ENCODE results near the gene ACOT9. TPM values are rescaled to one million over a fixed set of nuclear protein-coding genes. Genes with fewer than 3 reads are reported as not detected.

The ACOT9 gene
- total and polyA plus RNA-seq, 10 of the 15 experiments (the other 5 are each of a cell fraction or from before 2014, with no cell fraction given): 17.4 to 42.5 (median 23.3) TPM

DNA sequence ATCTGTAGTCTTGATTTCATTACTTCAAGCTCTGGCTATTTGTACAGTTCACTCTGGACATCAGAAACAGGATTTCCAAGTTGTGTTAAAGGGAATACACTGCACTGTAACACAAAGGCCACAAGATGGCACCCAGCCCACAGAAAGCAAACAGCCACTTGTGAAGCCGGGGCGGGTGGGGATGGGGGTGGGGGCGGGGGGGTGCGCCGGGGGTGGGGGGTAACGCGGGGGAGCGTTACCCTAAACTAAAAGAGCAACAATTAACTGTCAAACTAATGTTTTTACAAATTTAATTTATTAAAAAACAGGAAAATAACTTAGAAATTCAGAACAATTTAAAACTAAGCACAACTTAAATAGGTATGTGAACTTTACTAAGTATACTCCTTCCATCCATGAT, 48.5 kb downstream of the ACOT9 start:
- 4% methylated on average over 8 of the region's 8 CpGs for WGBS (ENCODE audit: insufficient coverage, insufficient replicate concordance, low lambda C conversion rate, missing lambda C conversion rate)
- CTCF ChIA-PET: interaction anchor here (0.6 to 11.3 kb wide), 5 partner anchors 87 to 359 kb away, joined by 4 to 154 read pairs (median 4); no protein-coding TSS in a partner anchor

More for the DNA sequence above, 48.5 kb downstream of the ACOT9 start:
- BruUV-seq (replicated peaks): no TSS peak
- RAD21 ChIA-PET (ENCODE audit: unreplicated experiment): interaction anchor here (0.6 to 5.4 kb wide), 4 partner anchors 12 to 546 kb away, joined by 3 to 59 read pairs (median 3); no protein-coding TSS in a partner anchor
- TF ChIP-seq RAD21 (IDR thresholded peaks at IDR 0.05; ENCODE audit: insufficient read depth, low read depth, low read length): peak; percentile 76
- TF ChIP-seq, protein P1, sequence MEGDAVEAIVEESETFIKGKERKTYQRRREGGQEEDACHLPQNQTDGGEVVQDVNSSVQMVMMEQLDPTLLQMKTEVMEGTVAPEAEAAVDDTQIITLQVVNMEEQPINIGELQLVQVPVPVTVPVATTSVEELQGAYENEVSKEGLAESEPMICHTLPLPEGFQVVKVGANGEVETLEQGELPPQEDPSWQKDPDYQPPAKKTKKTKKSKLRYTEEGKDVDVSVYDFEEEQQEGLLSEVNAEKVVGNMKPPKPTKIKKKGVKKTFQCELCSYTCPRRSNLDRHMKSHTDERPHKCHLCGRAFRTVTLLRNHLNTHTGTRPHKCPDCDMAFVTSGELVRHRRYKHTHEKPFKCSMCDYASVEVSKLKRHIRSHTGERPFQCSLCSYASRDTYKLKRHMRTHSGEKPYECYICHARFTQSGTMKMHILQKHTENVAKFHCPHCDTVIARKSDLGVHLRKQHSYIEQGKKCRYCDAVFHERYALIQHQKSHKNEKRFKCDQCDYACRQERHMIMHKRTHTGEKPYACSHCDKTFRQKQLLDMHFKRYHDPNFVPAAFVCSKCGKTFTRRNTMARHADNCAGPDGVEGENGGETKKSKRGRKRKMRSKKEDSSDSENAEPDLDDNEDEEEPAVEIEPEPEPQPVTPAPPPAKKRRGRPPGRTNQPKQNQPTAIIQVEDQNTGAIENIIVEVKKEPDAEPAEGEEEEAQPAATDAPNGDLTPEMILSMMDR (IDR thresholded peaks at IDR 0.05 in 2 of 3, conservative IDR thresholded peaks at IDR 0.05 in 1 of 3; ENCODE audit: control insufficient read depth in 2 of 3, extremely low read depth in 1 of 3, insufficient read depth in 1 of 3, low read depth in 3 of 3, low read length in 3 of 3): peak; percentile 37 to 70 (median 63); a peak in 5 of 6 replicates
- TF ChIP-seq SMC3 (IDR thresholded peaks at IDR 0.05; ENCODE audit: borderline replicate concordance, low read length): peak; percentile 67
- no peak for TF ChIP-seq CHD4 (IDR thresholded peaks at IDR 0.05)
- H3K4me2 ChIP-seq (ENCODE audit: control insufficient read depth, insufficient read depth): no peak overlapping the region
- no peaks in the 10 kb centered on the region for H3K79me2 ChIP-seq (ENCODE audit: control insufficient read depth, insufficient read depth, low read length)
- FAIRE-seq (no peak), DNase-seq (ENCODE audit: low read depth, low spot score) (peak; percentile 11), ATAC-seq (peak; percentile 90)
- H3K4me3 ChIP-seq: no peak overlapping the region
- H3K9ac ChIP-seq (ENCODE audit: control insufficient read depth, insufficient read depth, low read length): no peak overlapping the region
- POLR2A ChIA-PET: no interaction called here
- in situ Hi-C loops (cut with MboI): loop anchor here (5.0 to 10.0 kb wide), 2 partner anchors 208 to 560 kb away; no protein-coding TSS in a partner anchor
- H3K27ac ChIP-seq (ENCODE audit: control insufficient read depth, insufficient read depth): no peak overlapping the region
- no peaks in the 10 kb centered on the region for H4K20me1 ChIP-seq (ENCODE audit: control insufficient read depth, insufficient read depth)
- SMC1A ChIA-PET (ENCODE audit: uncharacterized antibody, unreplicated experiment): interaction anchor here (1.0 to 7.3 kb wide), 2 partner anchors 207 to 212 kb away, joined by 5 to 71 read pairs; no protein-coding TSS in a partner anchor
- no peak overlapping the region for H2AFZ ChIP-seq (ENCODE audit: control insufficient read depth, low read depth, low read length)
- no peaks in the 10 kb centered on the region for H3K36me3 ChIP-seq (ENCODE audit: control insufficient read depth in 2 of 2, insufficient read depth in 2 of 2, low read length in 1 of 2)
- no peaks in the 10 kb centered on the region for H3K27me3 ChIP-seq (replicated peaks in 1 of 2; ENCODE audit: control insufficient read depth in 2 of 2, insufficient read depth in 2 of 2, low read length in 1 of 2)
- intact Hi-C loops (cut with micrococcal nuclease; ENCODE audit: unreplicated experiment): loop anchor here (1.0 to 10.0 kb wide), 2 partner anchors 208 to 550 kb away; no protein-coding TSS in a partner anchor
- H3K9me3 ChIP-seq (replicated peaks; ENCODE audit: control insufficient read depth, insufficient read depth, low read length): no peaks in the 10 kb centered on the region
- H3K4me1 ChIP-seq (ENCODE audit: control insufficient read depth, insufficient read depth, low read length): no peaks in the 10 kb centered on the region

All from GM12878 (cell line).